ENCODE measurements around the gene RNF220. TPM values are rescaled to one million over a fixed set of nuclear protein-coding genes. Genes with fewer than 3 reads are reported as not detected.

Gene RNF220
- total RNA-seq, 2 donors from 2014 or later: 85.4 to 124 TPM

GRCh38 chr1:44417351-44418021 lies 12.4 kb downstream of the RNF220 start:
- Histone ChIP-seq H3K27ac (no peak overlapping the region), H3K4me3 (no peak overlapping the region), H3K4me1 (peaks cover 11% of the 10 kb centered on the region), H3K9me3 (no peaks in the 10 kb centered on the region), H3K27me3 (peaks cover 3 to 39% of the 10 kb centered on the region in 2 donors), H3K36me3 (replicated peaks in 1 of 2; ENCODE audit: insufficient read depth in 1 of 2, low read depth in 2 of 2) (no peaks in the 10 kb centered on the region)
- peak; percentile 66 for ATAC-seq
- intact Hi-C loops (cut with DNase I): no loop called here
- TF ChIP-seq CTCF (IDR thresholded peaks at IDR 0.05) (no peak), POLR2A (IDR thresholded peaks at IDR 0.05) (no peak)
- WGBS, 2 donors: 1 to 2% methylated on average over 16 to 65 of the region's 65 CpGs
- DNase-seq: peak in 3 of 4 donors; percentile 23 to 49 (median 41)

- ATAC-seq (no peak), DNase-seq (no peak)
- Histone ChIP-seq H3K4me3 (no peak overlapping the region), H3K36me3 (replicated peaks in 1 of 2; ENCODE audit: insufficient read depth in 1 of 2, low read depth in 2 of 2) (no peaks in the 10 kb centered on the region), H3K4me1 (peaks cover 11% of the 10 kb centered on the region), H3K9me3 (no peaks in the 10 kb centered on the region), H3K27ac (no peak overlapping the region), H3K27me3 (peaks cover 3 to 34% of the 10 kb centered on the region in 2 donors)
- intact Hi-C loops (cut with DNase I): no loop called here
- 5 to 11% methylated on average over 22 to 36 of the region's 46 CpGs for WGBS, 2 donors
- TF ChIP-seq POLR2A (IDR thresholded peaks at IDR 0.05): no peak
- no peak for TF ChIP-seq CTCF (IDR thresholded peaks at IDR 0.05)
Observed at GRCh38 chr1:44418022-44418673, 13.1 kb downstream of the RNF220 start.

DNA sequence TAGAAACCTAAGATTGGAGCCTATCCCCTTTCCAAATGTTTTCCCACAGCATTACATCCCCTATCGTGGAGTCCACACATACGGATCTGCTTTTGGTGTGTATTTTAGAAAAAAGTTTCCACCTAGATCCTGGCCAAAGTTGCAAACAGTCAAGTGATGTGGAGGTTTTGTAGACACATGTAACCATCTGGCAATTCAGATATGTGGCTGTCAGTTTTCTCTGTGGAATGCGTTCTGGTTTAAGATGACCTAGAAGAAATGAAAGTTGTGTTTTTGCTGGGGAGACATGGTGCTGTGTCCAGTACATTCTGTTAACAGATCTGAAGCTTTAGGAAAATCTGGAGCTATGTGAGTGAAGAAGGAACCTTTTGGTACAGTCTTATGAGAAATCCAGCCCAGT lies 14.8 kb downstream of the RNF220 start:
- no peak for TF ChIP-seq CTCF (IDR thresholded peaks at IDR 0.05)
- TF ChIP-seq POLR2A (IDR thresholded peaks at IDR 0.05): no peak
- H3K9me3 ChIP-seq: no peaks in the 10 kb centered on the region
- peaks cover 3 to 26% of the 10 kb centered on the region in 2 donors for H3K27me3 ChIP-seq
- peaks cover 23% of the 10 kb centered on the region for H3K4me1 ChIP-seq
- WGBS, 2 donors: 53 to 63% methylated on average over 3 of the region's 3 CpGs
- H3K4me3 ChIP-seq: no peak overlapping the region
- no peak for ATAC-seq
- intact Hi-C loops (cut with DNase I): no loop called here
- no peaks in the 10 kb centered on the region for H3K36me3 ChIP-seq (replicated peaks in 1 of 2; ENCODE audit: insufficient read depth in 1 of 2, low read depth in 2 of 2)
- no peak overlapping the region for H3K27ac ChIP-seq
- no peak for DNase-seq

DNA sequence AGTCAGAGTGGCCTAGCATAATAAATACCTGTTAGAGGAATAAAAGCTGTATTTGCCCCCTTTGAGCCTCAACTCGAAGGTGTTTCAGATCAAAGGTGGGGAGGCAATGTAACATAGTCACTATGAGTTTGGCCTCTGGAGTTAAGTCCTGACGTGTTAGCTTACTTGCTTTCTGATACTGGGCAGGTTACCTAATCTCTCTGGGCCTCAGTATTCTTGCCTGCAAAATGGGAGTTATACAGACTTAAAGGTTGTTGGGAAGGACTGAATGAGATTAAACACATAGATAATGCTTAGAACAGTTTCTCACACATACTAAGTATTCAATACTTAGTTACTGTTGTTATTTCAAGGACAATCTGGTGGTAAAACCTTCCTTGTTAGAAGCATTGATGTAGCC lies 15.5 kb downstream of the RNF220 start:
- peaks cover 3 to 26% of the 10 kb centered on the region in 2 donors for H3K27me3 ChIP-seq

More for the DNA sequence above, 15.5 kb downstream of the RNF220 start:
- ATAC-seq (no peak), DNase-seq (no peak)
- H3K4me1 ChIP-seq: peaks cover 23% of the 10 kb centered on the region
- intact Hi-C loops (cut with DNase I): no loop called here
- no peaks in the 10 kb centered on the region for H3K9me3 ChIP-seq
- TF ChIP-seq POLR2A (IDR thresholded peaks at IDR 0.05) (no peak), CTCF (IDR thresholded peaks at IDR 0.05) (no peak)
- no peaks in the 10 kb centered on the region for H3K36me3 ChIP-seq (replicated peaks in 1 of 2; ENCODE audit: insufficient read depth in 1 of 2, low read depth in 2 of 2)
- H3K4me3 ChIP-seq: no peak overlapping the region
- WGBS, 2 donors: 47 to 71% methylated on average over 2 of the region's 2 CpGs
- H3K27ac ChIP-seq: no peak overlapping the region

All from body of pancreas (tissue), 4 donors.